ENCODE data around the gene XPNPEP1. TPM values are rescaled to one million over a fixed set of nuclear protein-coding genes. Genes with fewer than 3 reads are reported as not detected.
A peak's percentile ranks its signal among the peaks of the same experiment; 100 is the strongest.

XPNPEP1 gene
- total RNA-seq, 3 donors from 2014 or later (not counting 1 experiment from before 2014, with no cell fraction given) = 102 to 118 (median 106) TPM

DNA sequence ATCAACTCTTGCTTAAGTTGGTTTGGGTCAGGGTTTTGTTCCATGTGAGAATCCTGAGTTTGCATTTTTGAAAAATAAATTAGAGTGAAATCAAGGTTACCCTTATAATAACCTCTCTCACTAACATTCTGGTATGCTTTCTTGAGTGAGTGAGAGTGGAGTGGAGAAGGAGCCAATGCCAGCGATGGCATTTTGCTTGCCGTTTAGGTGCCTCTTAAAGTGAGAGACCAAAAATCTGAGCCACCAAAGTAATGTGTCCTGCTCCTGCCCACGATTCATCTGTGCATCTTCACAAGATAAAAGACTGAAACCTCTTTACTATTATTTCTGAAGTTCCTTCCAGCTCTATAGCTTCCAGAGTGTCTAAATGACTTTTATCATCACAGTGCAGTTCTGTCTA is 23.4 kb upstream of the XPNPEP1 start:
- Mint-ChIP-seq H3K27me3 (ENCODE audit: low read depth in 2 of 2) (no peaks in the 10 kb centered on the region), H3K27ac (no peak overlapping the region), H3K4me1 (peaks cover 29 to 32% of the 10 kb centered on the region in 2 donors), H3K9me3 (no peaks in the 10 kb centered on the region), H3K36me3 (no peaks in the 10 kb centered on the region), H3K4me3 (no peak overlapping the region)
- Histone ChIP-seq H3K4me3 (ENCODE audit: low read length) (no peak overlapping the region), H3K27ac (ENCODE audit: low read length) (no peak overlapping the region), H3K36me3 (ENCODE audit: control insufficient read depth, insufficient read depth, low read length) (no peaks in the 10 kb centered on the region), H3K9me3 (ENCODE audit: control insufficient read depth, insufficient read depth, low read length) (no peaks in the 10 kb centered on the region), H3K4me1 (ENCODE audit: control insufficient read depth, insufficient read depth, low read length) (peaks cover 10% of the 10 kb centered on the region), H3K27me3 (ENCODE audit: control insufficient read depth, insufficient read depth, low read length) (no peaks in the 10 kb centered on the region)
- TF ChIP-seq, protein P1, sequence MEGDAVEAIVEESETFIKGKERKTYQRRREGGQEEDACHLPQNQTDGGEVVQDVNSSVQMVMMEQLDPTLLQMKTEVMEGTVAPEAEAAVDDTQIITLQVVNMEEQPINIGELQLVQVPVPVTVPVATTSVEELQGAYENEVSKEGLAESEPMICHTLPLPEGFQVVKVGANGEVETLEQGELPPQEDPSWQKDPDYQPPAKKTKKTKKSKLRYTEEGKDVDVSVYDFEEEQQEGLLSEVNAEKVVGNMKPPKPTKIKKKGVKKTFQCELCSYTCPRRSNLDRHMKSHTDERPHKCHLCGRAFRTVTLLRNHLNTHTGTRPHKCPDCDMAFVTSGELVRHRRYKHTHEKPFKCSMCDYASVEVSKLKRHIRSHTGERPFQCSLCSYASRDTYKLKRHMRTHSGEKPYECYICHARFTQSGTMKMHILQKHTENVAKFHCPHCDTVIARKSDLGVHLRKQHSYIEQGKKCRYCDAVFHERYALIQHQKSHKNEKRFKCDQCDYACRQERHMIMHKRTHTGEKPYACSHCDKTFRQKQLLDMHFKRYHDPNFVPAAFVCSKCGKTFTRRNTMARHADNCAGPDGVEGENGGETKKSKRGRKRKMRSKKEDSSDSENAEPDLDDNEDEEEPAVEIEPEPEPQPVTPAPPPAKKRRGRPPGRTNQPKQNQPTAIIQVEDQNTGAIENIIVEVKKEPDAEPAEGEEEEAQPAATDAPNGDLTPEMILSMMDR (IDR thresholded peaks at IDR 0.05) = no peak
- intact Hi-C loops (cut with micrococcal nuclease) = loop anchor here (5.0 kb wide), 1 partner anchor 34 kb away; no protein-coding TSS in a partner anchor
- ATAC-seq = no peak
- 85% methylated on average over 3 of the region's 3 CpGs for WGBS (ENCODE audit: insufficient coverage)
- no peak for DNase-seq

DNA sequence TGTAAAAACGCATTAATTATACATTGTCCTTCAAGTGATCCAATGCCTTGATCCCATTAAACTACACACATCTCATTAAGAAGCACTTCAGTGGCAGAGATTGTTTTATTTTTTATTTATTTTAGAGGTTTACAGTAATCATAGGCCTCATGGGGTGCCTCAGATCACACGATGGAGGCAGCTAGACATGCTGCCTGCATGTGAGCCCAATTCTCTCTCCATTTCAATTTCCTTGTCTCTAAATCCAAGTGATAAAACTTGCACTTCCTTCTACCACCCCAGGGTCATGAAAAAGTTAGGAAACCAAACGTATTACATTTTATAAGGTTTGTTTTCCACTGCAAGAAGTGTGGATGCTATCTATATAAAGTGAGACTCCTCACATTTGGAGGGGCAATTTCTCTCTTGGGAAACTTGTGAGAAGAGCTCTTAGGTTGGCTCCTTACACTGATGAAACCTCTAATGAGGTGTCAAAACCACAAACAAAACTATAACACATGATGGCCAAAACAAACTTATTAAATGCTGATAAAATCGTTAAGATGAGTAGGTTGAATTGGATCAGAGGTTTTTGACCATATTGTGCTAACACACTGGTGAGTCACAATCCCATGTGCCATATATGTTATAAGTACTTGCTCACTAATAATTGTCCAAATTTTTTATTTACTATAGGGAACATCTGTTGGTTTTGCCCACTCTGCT is 22.3 kb upstream of the XPNPEP1 start:
- H3K36me3 Mint-ChIP-seq = no peaks in the 10 kb centered on the region
- Histone ChIP-seq H3K4me1 (ENCODE audit: control insufficient read depth, insufficient read depth, low read length) (peaks cover 10% of the 10 kb centered on the region), H3K4me3 (ENCODE audit: low read length) (no peak overlapping the region), H3K27me3 (ENCODE audit: control insufficient read depth, insufficient read depth, low read length) (no peaks in the 10 kb centered on the region), H3K27ac (ENCODE audit: low read length) (no peak overlapping the region), H3K9me3 (ENCODE audit: control insufficient read depth, insufficient read depth, low read length) (no peaks in the 10 kb centered on the region), H3K36me3 (ENCODE audit: control insufficient read depth, insufficient read depth, low read length) (no peaks in the 10 kb centered on the region)
- 25% methylated on average over 1 of the region's 4 CpGs for WGBS (ENCODE audit: insufficient coverage)
- peaks cover 29 to 32% of the 10 kb centered on the region in 2 donors for H3K4me1 Mint-ChIP-seq
- peak in 1 of 2 donors; percentile 47 for DNase-seq
- peak overlapping the region; percentile 71 for H3K4me3 Mint-ChIP-seq
- TF ChIP-seq, protein P1 (IDR thresholded peaks at IDR 0.05) = no peak
- H3K27me3 Mint-ChIP-seq (ENCODE audit: low read depth in 2 of 2) = no peaks in the 10 kb centered on the region
- no peaks in the 10 kb centered on the region for H3K9me3 Mint-ChIP-seq
- peak overlapping the region; percentile 64 to 82 for H3K27ac Mint-ChIP-seq
- ATAC-seq = peak; percentile 59 to 86 (median 83)
- intact Hi-C loops (cut with micrococcal nuclease) = loop anchor here (5.0 kb wide), 1 partner anchor 33 kb away; no protein-coding TSS in a partner anchor

DNA sequence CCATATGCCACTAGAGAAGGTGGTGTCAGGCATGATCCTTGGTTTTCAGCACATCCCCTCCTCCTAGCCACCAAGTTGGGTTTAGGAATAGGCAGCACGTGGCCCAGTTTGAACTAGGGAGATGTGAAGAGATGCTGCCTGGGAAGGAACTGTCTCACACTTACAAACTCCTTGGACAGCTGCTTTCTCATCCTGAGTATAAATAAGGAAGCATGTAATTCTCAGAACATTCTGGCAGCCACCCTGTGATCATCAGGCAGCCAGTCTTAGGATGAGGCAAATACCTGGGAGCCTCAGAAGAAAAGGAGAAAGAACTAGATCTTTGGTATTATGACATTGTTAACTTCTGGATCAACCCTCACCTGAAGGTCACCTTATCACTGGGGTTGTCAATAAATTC is 21.3 kb upstream of the XPNPEP1 start:
- peaks cover 29 to 32% of the 10 kb centered on the region in 2 donors for H3K4me1 Mint-ChIP-seq
- TF ChIP-seq, protein P1 (IDR thresholded peaks at IDR 0.05) = no peak
- H3K27ac ChIP-seq (ENCODE audit: low read length) = no peak overlapping the region
- H3K4me3 Mint-ChIP-seq = no peak overlapping the region
- no peak overlapping the region for H3K4me3 ChIP-seq (ENCODE audit: low read length)
- H3K9me3 Mint-ChIP-seq = no peaks in the 10 kb centered on the region
- intact Hi-C loops (cut with micrococcal nuclease) = loop anchor here (5.0 kb wide), 1 partner anchor 32 kb away; no protein-coding TSS in a partner anchor
- no peaks in the 10 kb centered on the region for H3K27me3 ChIP-seq (ENCODE audit: control insufficient read depth, insufficient read depth, low read length)
- WGBS (ENCODE audit: insufficient coverage) = no CpG with 5 or more reads among the region's 1 CpG
- peaks cover 10% of the 10 kb centered on the region for H3K4me1 ChIP-seq (ENCODE audit: control insufficient read depth, insufficient read depth, low read length)
- H3K27me3 Mint-ChIP-seq (ENCODE audit: low read depth in 2 of 2) = no peaks in the 10 kb centered on the region
- no peaks in the 10 kb centered on the region for H3K36me3 Mint-ChIP-seq
- ATAC-seq (no peak), DNase-seq (no peak)
- H3K9me3 ChIP-seq (ENCODE audit: control insufficient read depth, insufficient read depth, low read length) = no peaks in the 10 kb centered on the region
- H3K27ac Mint-ChIP-seq = no peak overlapping the region
- H3K36me3 ChIP-seq (ENCODE audit: control insufficient read depth, insufficient read depth, low read length) = no peaks in the 10 kb centered on the region

All from natural killer cell (primary cell).